HG02588 (cell line): ENCODE results near the gene NSUN5.
A peak's percentile ranks its signal among the peaks of the same experiment; 100 is the strongest.
"Not testable (repeated sequence)": the region's sequence is repeated elsewhere in the genome, so short reads cannot be mapped to it uniquely, and the experiment has no call there.

ENCODE experiments used
- ATAC-seq: cut with Tn5 transposase; IDR thresholded peaks from one replicate; pipeline ENCODE4 v1.9.1; 2021; ENCODE audit warnings: mild to moderate bottlenecking, moderate library complexity; ENCODE audit not compliant: unreplicated experiment

The NSUN5 gene

GRCh38 chr7:73327449-73327848 is 18.8 kb upstream of the NSUN5 start:
- not testable (repeated sequence) for ATAC-seq

- not testable (repeated sequence) for ATAC-seq
Observed at GRCh38 chr7:73325424-73325823, 16.8 kb upstream of the NSUN5 start.

GRCh38 chr7:73324081-73324845 is 15.6 kb upstream of the NSUN5 start:
- peak; percentile 42 for ATAC-seq

- ATAC-seq: not testable (repeated sequence)
Observed at GRCh38 chr7:73323434-73324080, 14.9 kb upstream of the NSUN5 start.

- ATAC-seq: not testable (repeated sequence)
Observed at GRCh38 chr7:73320009-73320408, 11.4 kb upstream of the NSUN5 start.

GRCh38 chr7:73319541-73319940 is 10.9 kb upstream of the NSUN5 start:
- ATAC-seq: not testable (repeated sequence)

- not testable (repeated sequence) for ATAC-seq
Observed at GRCh38 chr7:73318656-73319204, 10.1 kb upstream of the NSUN5 start.

- ATAC-seq: no peak
Observed at GRCh38 chr7:73316521-73316920, 7.9 kb upstream of the NSUN5 start.

- no peak for ATAC-seq
Observed at GRCh38 chr7:73314271-73314670, 5.6 kb upstream of the NSUN5 start.

GRCh38 chr7:73313521-73313906 is 4.9 kb upstream of the NSUN5 start:
- ATAC-seq: no peak

GRCh38 chr7:73312831-73313520 is 4.3 kb upstream of the NSUN5 start:
- ATAC-seq: no peak

- ATAC-seq: not testable (repeated sequence)
Observed at GRCh38 chr7:73311421-73311820, 2.8 kb upstream of the NSUN5 start.

GRCh38 chr7:73308074-73308664 is 457 bp downstream of the NSUN5 start:
- ATAC-seq: peak; percentile 39

GRCh38 chr7:73307436-73307835 is 1.2 kb downstream of the NSUN5 start:
- no peak for ATAC-seq

GRCh38 chr7:73304612-73305387 is 3.8 kb downstream of the NSUN5 start:
- not testable (repeated sequence) for ATAC-seq

- no peak for ATAC-seq
Observed at GRCh38 chr7:73304071-73304470, 4.6 kb downstream of the NSUN5 start.

GRCh38 chr7:73303546-73303945 is 5.1 kb downstream of the NSUN5 start:
- ATAC-seq: no peak

- not testable (repeated sequence) for ATAC-seq
Observed at GRCh38 chr7:73302846-73303245, 5.8 kb downstream of the NSUN5 start.

- ATAC-seq: not testable (repeated sequence)
Observed at GRCh38 chr7:73301108-73301507, 7.5 kb downstream of the NSUN5 start.

- not testable (repeated sequence) for ATAC-seq
Observed at GRCh38 chr7:73299812-73300211, 8.8 kb downstream of the NSUN5 start.
